GM23338 (cell line): ENCODE data around the gene TPT1. TPM values are rescaled to one million over a fixed set of nuclear protein-coding genes. Genes with fewer than 3 reads are reported as not detected.
A peak's percentile ranks its signal among the peaks of the same experiment; 100 is the strongest.

Experiments used
- ATAC-seq: fragments of 200-7000 bp; cut with Tn5 transposase; 3 replicates; pipeline ENCODE4 v1.9.1; 2020
- DNase-seq: peaks from one replicate; pipeline ENCODE4 v3.0.0-alpha.2; 2015; ENCODE audit warnings: low spot score
- H2AFZ ChIP-seq: fragments of 200-600 bp; sonication (generic); 2 replicates; pipeline ENCODE4 v1.8.0; 2016; ENCODE audit warnings: antibody characterized with exemption, mild to moderate bottlenecking, moderate library complexity
- H3F3A ChIP-seq: fragments of 200-600 bp; sonication (generic); replicated peaks from 2 replicates; pipeline ENCODE4 v1.8.0; 2017; ENCODE audit warnings: antibody characterized with exemption, mixed run types, low read depth
- H3K27ac ChIP-seq: fragments of 200-600 bp; sonication (generic); 2 replicates; pipeline ENCODE4 v1.6.1; 2016; ENCODE audit warnings: low read depth
- H3K27me3 ChIP-seq: fragments of 200-600 bp; sonication (generic); 2 replicates; pipeline ENCODE4 v1.8.0; 2016; ENCODE audit warnings: mild to moderate bottlenecking, mixed run types, moderate library complexity; ENCODE audit not compliant: insufficient read depth
- H3K36me3 ChIP-seq: fragments of 200-600 bp; sonication (generic); 2 replicates; pipeline ENCODE4 v1.8.0; 2016; ENCODE audit warnings: mild to moderate bottlenecking; ENCODE audit not compliant: insufficient read depth
- H3K4me1 ChIP-seq: fragments of 200-600 bp; sonication (generic); 2 replicates; pipeline ENCODE4 v1.8.0; 2016; ENCODE audit warnings: mild to moderate bottlenecking, moderate library complexity; ENCODE audit not compliant: insufficient read depth
- H3K4me2 ChIP-seq: fragments of 200-600 bp; sonication (generic); 2 replicates; pipeline ENCODE4 v1.7.1; 2017; ENCODE audit warnings: mixed run types
- H3K4me3 ChIP-seq: fragments of 200-600 bp; sonication (generic); 2 replicates; pipeline ENCODE4 v1.6.1; 2016; ENCODE audit warnings: mixed run types
- H3K79me2 ChIP-seq: fragments of 200-600 bp; sonication (generic); replicated peaks from 2 replicates; pipeline ENCODE4 v1.8.0; 2017; ENCODE audit warnings: mild to moderate bottlenecking; ENCODE audit not compliant: insufficient read depth
- H3K9me2 ChIP-seq: fragments of 200-600 bp; sonication (generic); 2 replicates; pipeline ENCODE4 v1.8.0; 2017; ENCODE audit not compliant: insufficient read depth
- H4K20me1 ChIP-seq: fragments of 200-600 bp; sonication (generic); replicated peaks from 2 replicates; pipeline ENCODE4 v1.8.0; 2017; ENCODE audit warnings: mild to moderate bottlenecking; ENCODE audit not compliant: insufficient read depth
- H3K27ac Mint-ChIP-seq: 2 replicates; pipeline ENCODE4 v1.8.0; 2020; ENCODE audit warnings: inconsistent platforms, mild to moderate bottlenecking, moderate library complexity, mixed read lengths
- H3K27me3 Mint-ChIP-seq: 3 replicates; pipeline ENCODE4 v1.8.0; 2022; ENCODE audit warnings: low read depth, mild to moderate bottlenecking, moderate library complexity, mixed read lengths, inconsistent platforms; ENCODE audit not compliant: insufficient read depth, poor library complexity
- H3K36me3 Mint-ChIP-seq: 3 replicates; pipeline ENCODE4 v1.8.0; 2021; ENCODE audit warnings: low read depth, mild to moderate bottlenecking, inconsistent platforms, moderate library complexity, mixed read lengths
- H3K4me1 Mint-ChIP-seq: 3 replicates; pipeline ENCODE4 v1.8.0; 2020; ENCODE audit warnings: mild to moderate bottlenecking, inconsistent platforms, mixed read lengths
- H3K4me3 Mint-ChIP-seq: 3 replicates; pipeline ENCODE4 v1.8.0; 2021; ENCODE audit warnings: moderate library complexity, mild to moderate bottlenecking, inconsistent platforms, mixed read lengths
- H3K9me3 Mint-ChIP-seq: 3 replicates; pipeline ENCODE4 v1.8.0; 2020; ENCODE audit warnings: moderate library complexity, mild to moderate bottlenecking, inconsistent platforms, mixed read lengths
- EZH2 ChIP-seq: fragments of 200-600 bp; sonication (generic); IDR thresholded peaks from one replicate; pipeline ENCODE4 v1.8.0; 2017; ENCODE audit warnings: antibody characterized with exemption, mild to moderate bottlenecking, low read depth; ENCODE audit not compliant: unreplicated experiment
- EZH2phosphoT487 ChIP-seq: fragments of 200-600 bp; sonication (generic); IDR thresholded peaks from one replicate; pipeline ENCODE4 v1.8.1; 2018; ENCODE audit warnings: antibody characterized with exemption; ENCODE audit not compliant: unreplicated experiment
- NANOG ChIP-seq: IDR thresholded peaks from 2 replicates; pipeline ENCODE4 v1.6.1; 2016; ENCODE audit warnings: antibody characterized with exemption, borderline replicate concordance
- POLR2AphosphoS5 ChIP-seq: IDR thresholded peaks from 2 replicates; pipeline ENCODE4 v1.6.1; 2016; ENCODE audit warnings: antibody characterized with exemption, low read depth
- REST ChIP-seq: IDR thresholded peaks from one replicate; pipeline ENCODE4 v1.6.1; 2018; ENCODE audit warnings: antibody characterized with exemption; ENCODE audit not compliant: unreplicated experiment
- STAT1 ChIP-seq: IDR thresholded peaks from one replicate; pipeline ENCODE4 v1.6.1; 2016; ENCODE audit warnings: antibody characterized with exemption; ENCODE audit not compliant: unreplicated experiment
- ZNF114 ChIP-seq: fragments of 250-450 bp; sonication (Bioruptor Pico); IDR thresholded peaks from 2 replicates; pipeline ENCODE4 v1.5.0; 2020; ENCODE audit warnings: mild to moderate bottlenecking, moderate library complexity
- ZNF462 ChIP-seq: fragments of 250-450 bp; sonication (Bioruptor Pico); IDR thresholded peaks from 2 replicates; pipeline ENCODE4 v1.5.0; 2020; ENCODE audit warnings: mild to moderate bottlenecking, moderate library complexity
- polyA plus RNA-seq: library from polyadenylated mRNA; unstranded; fragments of >200 nt; fragmentation: Nextera tagmentation; extraction: Ambion mirVana; gene quantifications from 2 replicates; pipeline ENCODE4 v1.2.1, GENCODE V29; 2016
- total RNA-seq: library from RNA; depleted of rRNA; stranded (reverse); fragments of >200 nt; shearing (Covaris generic); gene quantifications from 2 replicates; pipeline ENCODE4 v1.2.3, GENCODE V29; 2014

The TPT1 gene
- total and polyA plus RNA-seq, 2 experiments from 2014 or later, result 1,385 to 2,519 TPM

GRCh38 chr13:45332831-45333219 is 8.2 kb downstream of the TPT1 start:
- Mint-ChIP-seq H3K4me3 (no peak overlapping the region), H3K27ac (peak overlapping the region; percentile 70; the same call in 1 of the 2 replicates), H3K9me3 (no peaks in the 10 kb centered on the region; the same call in 2 of the 3 replicates), H3K36me3 (peaks cover 37% of the 10 kb centered on the region), H3K27me3 (peaks cover 21% of the 10 kb centered on the region), H3K4me1 (peaks cover 54% of the 10 kb centered on the region)
- DNase-seq (peak; percentile 51), ATAC-seq (peak; percentile 19)
- H3K36me3 ChIP-seq, result peaks cover 20% of the 10 kb centered on the region
- H3F3A ChIP-seq, result peaks cover 54% of the 10 kb centered on the region
- peak overlapping the region; percentile 85 for H3K27ac ChIP-seq
- no peaks in the 10 kb centered on the region for H3K27me3 ChIP-seq
- no peak overlapping the region for H3K4me2 ChIP-seq
- TF ChIP-seq NANOG (no peak), EZH2 (no peak), POLR2AphosphoS5 (peak; percentile 47)
- H3K4me3 ChIP-seq, result no peak overlapping the region
- H3K79me2 ChIP-seq, result peaks cover 13% of the 10 kb centered on the region
- no peaks in the 10 kb centered on the region for H3K9me2 ChIP-seq
- H2AFZ ChIP-seq, result no peak overlapping the region
- H4K20me1 ChIP-seq, result peaks cover 22% of the 10 kb centered on the region
- H3K4me1 ChIP-seq, result peaks cover 14% of the 10 kb centered on the region

- H2AFZ ChIP-seq, result no peak overlapping the region
- H3K4me3 ChIP-seq, result no peak overlapping the region
- peaks cover 11% of the 10 kb centered on the region for H3K4me1 ChIP-seq
- peaks cover 21% of the 10 kb centered on the region for H3K27me3 Mint-ChIP-seq
- H3K27ac Mint-ChIP-seq, result peak overlapping the region; percentile 70
- peaks cover 7% of the 10 kb centered on the region for H3K79me2 ChIP-seq
- DNase-seq (no peak), ATAC-seq (no peak)
- no peaks in the 10 kb centered on the region for H3K27me3 ChIP-seq
- peaks cover 48% of the 10 kb centered on the region for H3F3A ChIP-seq
- H3K9me3 Mint-ChIP-seq, result no peaks in the 10 kb centered on the region; the same call in 2 of the 3 replicates
- peaks cover 16% of the 10 kb centered on the region; the same call in 1 of the 2 replicates for H4K20me1 ChIP-seq
- H3K4me3 Mint-ChIP-seq, result no peak overlapping the region
- H3K4me2 ChIP-seq, result no peak overlapping the region
- no peaks in the 10 kb centered on the region for H3K9me2 ChIP-seq
- TF ChIP-seq ZNF462 (CRISPR knock-in tag), result no peak
- TF ChIP-seq EZH2phosphoT487, result no peak
- no peak for TF ChIP-seq ZNF114 (CRISPR knock-in tag)
- no peak for TF ChIP-seq REST
- peak; percentile 18; the same call in 1 of the 2 replicates for TF ChIP-seq POLR2AphosphoS5
- TF ChIP-seq STAT1, result no peak
- peaks cover 15% of the 10 kb centered on the region for H3K36me3 ChIP-seq
- H3K36me3 Mint-ChIP-seq, result peaks cover 34% of the 10 kb centered on the region
- H3K4me1 Mint-ChIP-seq, result peaks cover 53% of the 10 kb centered on the region
- peak overlapping the region; percentile 85 for H3K27ac ChIP-seq
Measured at GRCh38 chr13:45332036-45332830, 8.8 kb downstream of the TPT1 start.
